Activated gamma-delta T cell treated with Interleukin-2 at 50 U/mL for 16 hours (primary cell): Measurements from ENCODE around the gene TTLL13.
"Not testable (repeated sequence)": the region's sequence is repeated elsewhere in the genome, so short reads cannot be mapped to it uniquely, and the experiment has no call there.

Experiments used
- DNase-seq: peaks from one replicate; pipeline ENCODE4 v3.0.0-alpha.2; 2020

Gene TTLL13

GRCh38 chr15:90291679-90292356 lies 42.5 kb downstream of the TTLL13 start:
- DNase-seq = no peak

GRCh38 chr15:90293040-90293810 lies 43.9 kb downstream of the TTLL13 start:
- DNase-seq = peak; percentile 66

GRCh38 chr15:90294159-90294558 lies 44.8 kb downstream of the TTLL13 start:
- no peak for DNase-seq

GRCh38 chr15:90294601-90295269 lies 45.4 kb downstream of the TTLL13 start:
- no peak for DNase-seq

GRCh38 chr15:90295270-90295648 lies 45.9 kb downstream of the TTLL13 start:
- no peak for DNase-seq

- not testable (repeated sequence) for DNase-seq
These were observed 47.0 kb downstream of the TTLL13 start for GRCh38 chr15:90296316-90296884.

- DNase-seq = no peak
These were observed 47.7 kb downstream of the TTLL13 start for GRCh38 chr15:90297021-90297420.

- no peak for DNase-seq
These were observed 51.2 kb downstream of the TTLL13 start for GRCh38 chr15:90300541-90300940.

GRCh38 chr15:90300988-90301706 lies 51.8 kb downstream of the TTLL13 start:
- peak; percentile 56 for DNase-seq

GRCh38 chr15:90301707-90302300 lies 52.4 kb downstream of the TTLL13 start:
- no peak for DNase-seq

GRCh38 chr15:90305355-90305754 lies 56.0 kb downstream of the TTLL13 start:
- not testable (repeated sequence) for DNase-seq

- no peak for DNase-seq
These were observed 56.6 kb downstream of the TTLL13 start for GRCh38 chr15:90305932-90306331.

- DNase-seq = no peak
These were observed 57.2 kb downstream of the TTLL13 start for GRCh38 chr15:90306560-90306959.

- DNase-seq = no peak
These were observed 58.3 kb downstream of the TTLL13 start for GRCh38 chr15:90307661-90308060.

GRCh38 chr15:90309020-90309419 lies 59.7 kb downstream of the TTLL13 start:
- no peak for DNase-seq
